ENCODE results near the gene BGN.

Gene BGN
- total RNA-seq, result 0 to 0.06 (median 0) reads per million in 9 experiments

GRCh38 chrX:153494541-153495361 is at the start of gene BGN:
BGN (plus strand) TSS chrX:153494980; CDS start chrX:153504632, 9,652 bp downstream.
- ATAC-seq (replicated peaks) (no peak), DNase-seq (no peak)
- Mint-ChIP-seq H3K4me3 (no peak within 1 kb of the TSS), H3K36me3 (ENCODE audit: insufficient read depth) (no peaks in the 10 kb centered on the region), H3K4me1 (ENCODE audit: low read depth in 2 of 2) (no peaks in the 10 kb centered on the region), H3K27me3 (peaks cover 0 to 16% of the 10 kb centered on the region in 2 donors), H3K27ac (no peak within 1 kb of the TSS), H3K9me3 (no peaks in the 10 kb centered on the region)

GRCh38 chrX:153445106-153445855 is 49.5 kb upstream of the BGN start:
- ATAC-seq (replicated peaks) (no peak), DNase-seq (no peak)
- Mint-ChIP-seq H3K27me3 (no peaks in the 10 kb centered on the region), H3K4me3 (no peak overlapping the region), H3K9me3 (no peaks in the 10 kb centered on the region), H3K36me3 (ENCODE audit: insufficient read depth) (no peaks in the 10 kb centered on the region), H3K4me1 (ENCODE audit: low read depth in 2 of 2) (no peaks in the 10 kb centered on the region), H3K27ac (no peak overlapping the region)

GRCh38 chrX:153445856-153446635 is 48.7 kb upstream of the BGN start, which contains the start of gene TREX2:
TREX2 (minus strand) TSS chrX:153446056; CDS start chrX:153445430, 626 bp downstream.
- no peaks in the 10 kb centered on the region for H3K27me3 Mint-ChIP-seq
- no peaks in the 10 kb centered on the region for H3K4me1 Mint-ChIP-seq (ENCODE audit: low read depth in 2 of 2)
- no peaks in the 10 kb centered on the region for H3K36me3 Mint-ChIP-seq (ENCODE audit: insufficient read depth)
- no peaks in the 10 kb centered on the region for H3K9me3 Mint-ChIP-seq
- H3K27ac Mint-ChIP-seq, result peak within 1 kb of the TSS in 1 of 2 donors; percentile 54
- ATAC-seq (replicated peaks), result no peak
- DNase-seq, result no peak
- H3K4me3 Mint-ChIP-seq, result no peak within 1 kb of the TSS

GRCh38 chrX:153446636-153446936 is 48.2 kb upstream of the BGN start:
- ATAC-seq (replicated peaks) (no peak), DNase-seq (no peak)
- Mint-ChIP-seq H3K9me3 (no peaks in the 10 kb centered on the region), H3K36me3 (ENCODE audit: insufficient read depth) (no peaks in the 10 kb centered on the region), H3K27me3 (no peaks in the 10 kb centered on the region), H3K4me1 (ENCODE audit: low read depth in 2 of 2) (no peaks in the 10 kb centered on the region), H3K4me3 (no peak overlapping the region), H3K27ac (peak overlapping the region in 1 of 2 donors; percentile 54)

GRCh38 chrX:153446950-153447580 is 47.7 kb upstream of the BGN start:
- Mint-ChIP-seq H3K4me1 (ENCODE audit: low read depth in 2 of 2) (no peaks in the 10 kb centered on the region), H3K4me3 (no peak overlapping the region), H3K36me3 (ENCODE audit: insufficient read depth) (no peaks in the 10 kb centered on the region), H3K9me3 (no peaks in the 10 kb centered on the region), H3K27ac (no peak overlapping the region), H3K27me3 (no peaks in the 10 kb centered on the region)
- DNase-seq, result no peak
- no peak for ATAC-seq (replicated peaks)

- no peaks in the 10 kb centered on the region for H3K36me3 Mint-ChIP-seq (ENCODE audit: insufficient read depth)
- no peak overlapping the region for H3K27ac Mint-ChIP-seq
- DNase-seq, result no peak
- H3K27me3 Mint-ChIP-seq, result no peaks in the 10 kb centered on the region
- H3K4me1 Mint-ChIP-seq (ENCODE audit: low read depth in 2 of 2), result no peaks in the 10 kb centered on the region
- H3K4me3 Mint-ChIP-seq, result no peak overlapping the region
- ATAC-seq (replicated peaks), result no peak
- H3K9me3 Mint-ChIP-seq, result no peaks in the 10 kb centered on the region
These were observed 47.2 kb upstream of the BGN start for GRCh38 chrX:153447581-153447960.

GRCh38 chrX:153448556-153449367 is 46.0 kb upstream of the BGN start:
- ATAC-seq (replicated peaks) (no peak), DNase-seq (no peak)
- Mint-ChIP-seq H3K27ac (no peak overlapping the region), H3K36me3 (ENCODE audit: insufficient read depth) (peaks cover 5% of the 10 kb centered on the region), H3K4me1 (ENCODE audit: low read depth in 2 of 2) (no peaks in the 10 kb centered on the region), H3K4me3 (no peak overlapping the region), H3K9me3 (no peaks in the 10 kb centered on the region), H3K27me3 (no peaks in the 10 kb centered on the region)

GRCh38 chrX:153449368-153450113 is 45.2 kb upstream of the BGN start:
- H3K4me3 Mint-ChIP-seq, result no peak overlapping the region
- no peaks in the 10 kb centered on the region for H3K9me3 Mint-ChIP-seq
- no peaks in the 10 kb centered on the region for H3K4me1 Mint-ChIP-seq (ENCODE audit: low read depth in 2 of 2)
- peak overlapping the region in 1 of 2 donors; percentile 42 for H3K27ac Mint-ChIP-seq
- no peak for DNase-seq
- H3K36me3 Mint-ChIP-seq (ENCODE audit: insufficient read depth), result peaks cover 5% of the 10 kb centered on the region
- H3K27me3 Mint-ChIP-seq, result no peaks in the 10 kb centered on the region
- no peak for ATAC-seq (replicated peaks)

GRCh38 chrX:153450114-153450948 is 44.4 kb upstream of the BGN start:
- Mint-ChIP-seq H3K27ac (no peak overlapping the region), H3K4me1 (ENCODE audit: low read depth in 2 of 2) (no peaks in the 10 kb centered on the region), H3K4me3 (no peak overlapping the region), H3K36me3 (ENCODE audit: insufficient read depth) (peaks cover 5% of the 10 kb centered on the region), H3K27me3 (no peaks in the 10 kb centered on the region), H3K9me3 (no peaks in the 10 kb centered on the region)
- ATAC-seq (replicated peaks), result no peak
- DNase-seq, result no peak

- Mint-ChIP-seq H3K4me3 (no peak overlapping the region), H3K27me3 (no peaks in the 10 kb centered on the region), H3K36me3 (ENCODE audit: insufficient read depth) (peaks cover 5% of the 10 kb centered on the region), H3K27ac (no peak overlapping the region), H3K4me1 (ENCODE audit: low read depth in 2 of 2) (no peaks in the 10 kb centered on the region), H3K9me3 (no peaks in the 10 kb centered on the region)
- ATAC-seq (replicated peaks) (no peak), DNase-seq (no peak)
These were observed 43.9 kb upstream of the BGN start for GRCh38 chrX:153450949-153451277.

GRCh38 chrX:153454901-153455550 is 39.8 kb upstream of the BGN start:
- Mint-ChIP-seq H3K27ac (no peak overlapping the region), H3K9me3 (no peaks in the 10 kb centered on the region), H3K4me3 (no peak overlapping the region), H3K27me3 (no peaks in the 10 kb centered on the region), H3K36me3 (ENCODE audit: insufficient read depth) (peaks cover 13% of the 10 kb centered on the region), H3K4me1 (ENCODE audit: low read depth in 2 of 2) (no peaks in the 10 kb centered on the region)
- DNase-seq, result no peak
- ATAC-seq (replicated peaks), result no peak

Measured in effector memory CD8-positive, alpha-beta T cell (primary cell).